GM18951 (cell line): Measurements from ENCODE around the gene EPOP.

Experiments
- POLR2A ChIP-seq: IDR thresholded peaks from 4 replicates; pipeline ENCODE4 v1.6.1; 2011; ENCODE audit warnings: mild to moderate bottlenecking; ENCODE audit not compliant: insufficient read length, insufficient read depth; ENCODE audit errors: extremely low read depth
- in situ Hi-C: fragments of 300-500 bp; cut with MboI; formaldehyde crosslinking; loops from one replicate; pipeline ENCODE4 v1.12.0; 2022; ENCODE audit warnings: low sequenced_read_pairs, mixed read lengths, inconsistent platforms; ENCODE audit not compliant: unreplicated experiment

EPOP gene

DNA sequence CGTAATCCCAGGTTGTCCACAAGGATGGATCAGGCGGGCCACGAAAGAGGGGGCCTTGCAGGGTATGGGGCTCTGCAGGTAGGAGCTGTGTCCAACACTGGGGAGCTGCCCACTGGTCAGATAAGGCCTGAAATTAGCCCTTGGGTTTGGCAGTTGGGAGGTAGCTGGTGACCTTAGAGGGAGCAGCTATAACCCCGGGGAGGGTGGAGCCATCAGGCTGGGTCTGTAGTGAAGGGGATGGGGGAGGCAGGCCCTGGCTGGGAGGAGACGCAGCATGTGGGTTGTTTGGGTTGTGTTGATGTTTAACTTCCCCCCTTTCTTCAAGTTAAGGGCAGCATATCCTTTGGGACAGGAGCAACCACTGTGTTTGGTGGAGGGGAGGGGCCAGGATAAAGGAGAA, 36.2 kb upstream of the EPOP start:
- no peak for TF ChIP-seq POLR2A
- in situ Hi-C loops: no loop called here

DNA sequence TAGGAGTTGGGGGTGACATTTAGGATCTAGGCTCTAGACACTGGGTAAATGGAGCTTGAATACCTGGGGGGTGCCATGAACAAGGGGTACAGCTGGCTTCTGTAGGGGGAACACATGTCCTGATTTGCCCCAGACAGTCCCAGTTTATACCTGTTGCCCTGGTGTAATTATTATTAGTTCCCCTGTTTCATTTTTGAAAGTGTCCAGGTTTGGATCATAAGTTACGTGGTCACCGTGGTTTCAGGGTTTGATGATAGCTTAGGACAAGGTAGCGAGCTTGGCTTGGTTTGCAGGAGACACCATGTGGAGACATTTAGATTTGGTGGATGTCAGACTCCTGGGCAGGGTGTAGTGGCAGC, 35.8 kb upstream of the EPOP start:
- in situ Hi-C loops: no loop called here
- TF ChIP-seq POLR2A: no peak

DNA sequence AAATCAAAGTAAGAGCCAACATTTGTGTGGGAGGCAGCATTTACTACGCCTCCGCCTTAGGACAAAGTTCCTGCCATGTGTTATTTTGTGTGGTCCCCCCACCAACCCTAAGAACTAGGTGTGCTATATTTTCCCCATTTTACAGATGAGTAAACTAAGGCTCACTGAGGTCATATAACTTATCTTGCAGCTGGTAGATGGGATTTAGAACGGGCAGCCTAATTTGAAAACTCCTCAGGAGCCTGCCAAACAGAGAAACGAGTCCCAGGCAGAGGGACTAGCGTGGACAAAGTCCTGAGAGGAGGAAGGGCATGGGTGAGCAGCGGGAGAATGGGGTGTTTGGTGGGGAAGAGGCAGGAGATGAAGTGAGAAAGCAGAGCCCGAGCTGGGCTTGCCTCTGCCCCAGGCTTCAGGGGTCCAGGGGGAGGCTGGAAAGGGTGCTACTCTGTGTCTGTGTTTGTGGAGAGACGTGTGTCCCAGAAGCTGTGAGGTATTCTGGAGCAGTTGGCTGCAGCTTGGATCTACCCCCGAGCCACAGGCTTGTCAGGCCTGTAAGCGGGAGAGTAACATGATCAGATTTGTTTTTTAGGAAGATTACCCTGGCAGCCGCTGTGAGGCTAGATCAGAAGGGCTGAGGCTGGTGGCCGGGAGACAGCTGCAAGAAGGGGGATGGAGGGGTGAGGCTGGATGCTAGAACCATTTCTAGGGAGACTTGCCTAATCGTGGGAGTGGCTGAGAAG, 35.3 kb upstream of the EPOP start:
- TF ChIP-seq POLR2A: no peak
- in situ Hi-C loops: no loop called here

DNA sequence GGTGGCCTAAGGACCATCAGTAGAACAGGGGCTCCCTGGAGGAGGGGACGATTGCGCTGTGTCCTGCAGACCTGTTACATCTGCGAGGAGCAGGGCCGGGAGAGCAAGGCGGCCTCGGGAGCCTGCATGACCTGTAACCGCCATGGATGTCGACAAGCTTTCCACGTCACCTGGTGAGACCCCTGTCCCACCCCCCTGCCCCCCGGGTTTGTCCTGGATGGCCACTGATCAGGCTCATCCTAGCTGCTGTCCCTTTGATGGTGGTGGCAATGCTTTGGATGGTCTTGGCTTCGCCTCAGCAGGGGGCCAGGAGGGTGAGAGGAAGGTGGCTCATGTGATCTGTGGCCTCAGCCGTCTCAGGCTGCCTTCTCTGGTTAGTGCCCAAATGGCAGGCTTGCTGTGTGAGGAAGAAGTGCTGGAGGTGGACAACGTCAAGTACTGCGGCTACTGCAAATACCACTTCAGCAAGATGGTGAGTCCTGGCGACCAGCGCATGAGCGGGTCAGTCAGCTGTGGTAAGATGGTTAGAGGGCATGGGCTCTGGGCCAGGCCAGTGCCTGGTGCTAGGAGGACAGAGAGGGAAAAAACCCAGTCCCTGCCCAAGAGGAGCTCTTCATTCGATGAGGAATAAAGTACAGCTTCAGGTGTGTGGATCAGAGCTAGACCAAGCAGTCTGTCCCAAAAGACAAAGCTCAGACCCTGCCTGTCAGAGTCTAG, 34.5 kb upstream of the EPOP start:
- in situ Hi-C loops: no loop called here
- no peak for TF ChIP-seq POLR2A

DNA sequence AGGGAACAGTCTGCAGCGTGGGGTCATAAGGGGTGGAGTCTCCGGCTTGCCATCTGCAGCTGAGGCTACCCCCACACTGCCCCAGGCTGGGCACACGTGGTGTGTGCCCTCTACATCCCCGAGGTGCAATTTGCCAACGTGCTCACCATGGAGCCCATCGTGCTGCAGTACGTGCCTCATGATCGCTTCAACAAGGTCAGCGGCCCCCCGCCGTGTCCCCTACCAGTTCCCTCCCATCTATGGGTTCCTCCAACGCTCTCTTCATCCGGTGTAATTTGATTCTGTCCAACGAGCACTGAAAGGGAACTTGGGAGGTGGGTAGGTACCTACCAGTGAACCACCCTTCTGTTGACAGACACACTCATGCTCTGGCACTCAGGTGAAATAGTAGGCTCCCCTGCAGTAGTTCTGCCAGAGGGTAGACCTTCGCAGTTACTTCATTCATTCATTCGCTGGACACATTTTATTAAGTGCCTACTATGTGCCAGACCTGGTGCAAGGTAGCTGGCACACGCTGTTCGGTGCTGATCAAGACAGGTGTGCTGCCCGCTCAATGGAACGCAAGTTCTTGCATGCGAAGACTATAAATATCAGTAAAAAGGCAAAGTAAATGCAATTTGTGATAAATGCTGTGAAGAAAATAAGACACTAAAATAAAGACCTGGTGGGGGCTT, 33.1 kb upstream of the EPOP start:
- no peak for TF ChIP-seq POLR2A

DNA sequence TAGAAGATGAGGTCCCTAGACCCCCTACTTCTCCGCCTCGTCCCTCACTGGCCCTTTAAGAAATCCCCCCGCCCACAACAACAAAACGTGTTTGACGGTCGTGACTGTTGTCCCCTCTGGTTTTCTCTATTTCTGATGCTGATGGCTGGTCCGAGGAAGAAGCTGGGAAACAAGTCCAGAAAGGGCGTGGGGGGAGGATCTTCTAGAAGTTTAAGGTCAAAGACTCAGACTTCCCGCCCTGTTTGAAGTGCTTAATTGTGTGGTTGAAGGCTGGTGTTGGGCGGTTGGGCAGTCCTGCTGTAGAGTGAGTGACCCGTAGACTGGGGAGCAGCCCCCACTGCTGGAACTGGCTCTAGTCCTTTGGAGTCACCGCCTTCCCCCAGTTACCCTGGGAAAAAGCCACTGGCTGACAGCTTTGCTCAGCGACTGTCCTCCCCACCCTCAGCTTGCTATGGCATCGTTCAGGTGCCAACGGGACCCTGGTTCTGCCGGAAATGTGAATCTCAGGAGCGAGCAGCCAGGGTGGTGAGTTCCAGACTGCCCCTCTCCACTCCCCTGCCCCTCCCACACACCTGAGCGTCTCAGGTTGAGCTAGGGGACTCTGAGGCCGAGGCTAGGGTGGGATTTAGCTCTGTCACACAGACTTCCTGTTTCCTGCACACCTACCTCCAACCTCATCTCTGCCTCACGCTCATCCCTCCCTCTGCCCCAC, 31.9 kb upstream of the EPOP start:
- TF ChIP-seq POLR2A: no peak
- in situ Hi-C loops: no loop called here

More for the DNA sequence above, 33.1 kb upstream of the EPOP start:
- in situ Hi-C loops: no loop called here

DNA sequence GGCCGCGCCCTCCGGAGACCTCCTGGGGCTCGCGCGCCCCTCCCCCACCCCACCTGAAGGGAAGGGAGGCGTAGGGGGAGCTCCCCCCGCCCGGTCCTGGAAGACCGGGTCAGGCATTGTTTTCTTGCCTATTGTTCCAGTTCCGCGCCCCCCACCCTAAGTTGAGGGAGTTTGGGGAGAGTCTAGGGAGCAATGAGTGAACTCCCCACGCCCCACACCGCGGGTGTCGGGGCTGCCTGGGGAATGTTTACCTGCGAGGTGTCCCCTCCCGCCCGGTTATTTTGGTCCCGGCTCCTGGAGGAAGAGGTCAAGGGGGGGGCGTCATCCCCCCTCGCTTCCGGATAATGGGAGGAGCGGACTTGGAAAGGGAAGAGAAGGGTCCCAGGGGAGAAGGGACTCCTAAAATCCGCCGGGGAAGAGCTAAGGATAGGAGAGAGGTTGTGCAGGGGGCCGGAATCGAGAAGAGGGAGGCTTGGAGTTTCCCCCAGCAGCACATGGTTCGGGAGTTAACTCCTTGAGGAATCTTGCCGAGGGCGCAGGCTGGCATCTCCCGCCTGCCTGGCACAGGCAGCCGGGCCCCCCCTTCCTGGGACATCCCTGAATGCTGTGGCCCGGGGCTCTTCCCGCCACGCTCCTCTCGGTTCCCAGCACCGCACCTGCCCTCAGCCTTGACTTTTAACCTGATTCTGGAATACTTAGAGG, 31.2 kb upstream of the EPOP start:
- no peak for TF ChIP-seq POLR2A

DNA sequence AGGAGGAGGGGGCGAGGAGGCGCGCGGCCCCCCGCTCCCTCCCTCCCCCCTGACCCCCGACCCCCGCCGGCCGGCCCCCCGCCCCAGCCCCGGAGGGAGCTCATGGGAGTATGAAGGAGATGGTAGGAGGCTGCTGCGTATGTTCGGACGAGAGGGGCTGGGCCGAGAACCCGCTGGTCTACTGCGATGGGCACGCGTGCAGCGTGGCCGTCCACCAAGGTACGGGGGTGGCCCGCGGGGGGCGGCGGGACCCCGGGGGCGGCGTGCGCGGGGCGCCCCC, 30.7 kb upstream of the EPOP start:
- TF ChIP-seq POLR2A: no peak
- in situ Hi-C loops: no loop called here

More for the DNA sequence above, 31.2 kb upstream of the EPOP start:
- in situ Hi-C loops: no loop called here

DNA sequence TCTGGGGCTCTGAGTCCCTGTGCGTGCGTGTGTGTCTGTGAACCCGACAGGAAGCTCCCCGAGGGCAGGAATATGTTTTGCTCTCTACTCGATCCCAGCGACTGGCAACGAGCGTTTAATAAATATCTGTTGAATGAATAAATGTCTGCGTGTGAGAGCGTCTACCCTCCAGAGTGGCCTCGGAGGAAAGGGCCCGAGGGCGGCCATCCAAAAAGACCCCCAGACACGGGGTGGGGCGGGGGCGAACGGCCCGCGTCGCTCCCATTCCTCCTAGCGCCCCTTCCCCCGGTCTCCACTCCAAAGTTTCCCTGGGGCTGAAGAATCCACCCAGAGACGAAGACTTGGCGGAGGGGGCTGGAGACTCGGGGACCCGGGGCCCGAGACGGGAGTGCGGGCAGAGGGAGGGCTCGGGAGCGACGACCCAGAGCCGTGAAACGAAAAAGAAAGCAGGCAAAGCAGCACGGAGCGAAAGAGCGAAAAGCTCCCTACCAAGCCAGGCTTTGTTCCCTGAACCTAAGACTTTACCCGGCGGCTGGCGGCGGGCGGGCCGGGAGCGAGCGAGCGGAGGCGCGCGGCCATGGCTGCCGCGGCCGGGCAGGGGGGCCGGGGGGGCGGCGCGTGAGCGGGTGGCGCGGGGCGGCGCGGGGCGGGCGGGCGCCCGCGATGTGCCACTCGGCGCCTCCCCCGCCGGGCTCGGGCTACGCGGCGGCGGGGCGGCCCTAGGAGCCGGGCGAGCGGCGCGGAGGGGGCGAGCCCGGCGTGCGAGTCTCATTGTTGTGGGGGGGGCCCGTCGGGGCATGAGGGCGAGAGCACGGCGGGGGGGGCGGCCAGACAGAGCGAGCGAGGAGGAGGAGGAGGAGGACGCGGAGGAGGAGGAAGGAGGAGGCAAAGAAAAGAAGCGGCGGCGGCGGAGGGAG, 30.1 kb upstream of the EPOP start, which contains the start of gene MLLT6:
TSS of gene MLLT6 (plus strand) at position 668 of the 917 bp plus-strand sequence. CDS start 360 bp downstream, outside the sequence.
- TF ChIP-seq POLR2A: peak; percentile 59
- in situ Hi-C loops: no loop called here

DNA sequence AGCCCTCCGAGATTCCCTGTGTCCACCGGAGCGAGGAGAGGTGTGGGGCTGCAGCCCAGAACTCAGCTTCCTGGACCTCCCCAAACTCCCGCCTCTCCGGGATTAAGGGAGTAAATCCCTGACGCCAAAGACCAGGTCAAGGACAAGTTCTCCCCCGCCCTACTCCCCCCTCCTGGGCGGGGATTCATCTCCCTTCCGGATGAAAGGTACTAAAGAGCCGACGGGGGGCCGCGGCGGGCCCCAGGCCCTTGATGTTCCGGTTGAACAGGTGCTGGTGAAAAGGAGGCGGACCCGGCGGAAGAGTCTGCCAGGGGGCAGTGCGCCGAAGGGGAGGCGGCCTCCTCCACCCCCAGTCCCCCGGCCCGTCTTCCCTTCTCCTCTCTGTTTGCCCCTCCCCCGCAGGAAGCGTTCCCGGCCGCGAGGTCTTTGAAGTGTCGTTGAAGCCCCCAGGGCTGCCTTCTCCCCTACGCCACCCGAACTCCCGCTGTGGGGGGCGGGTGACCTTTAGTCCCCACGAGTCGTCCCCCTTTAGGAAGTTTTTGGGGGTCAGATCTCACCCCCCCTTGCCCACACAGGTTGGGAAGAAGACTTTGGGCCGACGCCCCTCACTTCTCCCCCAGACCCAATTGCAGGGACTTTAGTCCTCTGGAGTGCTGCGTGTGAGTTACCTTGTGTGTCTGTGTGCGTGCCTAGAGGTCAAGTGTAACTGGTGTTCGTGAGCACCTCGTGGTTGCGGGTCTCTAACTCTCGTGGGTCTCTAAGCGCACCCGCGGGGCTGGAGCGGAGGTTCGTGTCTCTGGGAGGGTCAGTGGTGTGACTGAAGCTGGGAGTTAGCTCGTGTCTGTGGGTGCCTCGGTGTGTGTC, 29.2 kb upstream of the EPOP start:
- in situ Hi-C loops: no loop called here
- peak; percentile 65 for TF ChIP-seq POLR2A

DNA sequence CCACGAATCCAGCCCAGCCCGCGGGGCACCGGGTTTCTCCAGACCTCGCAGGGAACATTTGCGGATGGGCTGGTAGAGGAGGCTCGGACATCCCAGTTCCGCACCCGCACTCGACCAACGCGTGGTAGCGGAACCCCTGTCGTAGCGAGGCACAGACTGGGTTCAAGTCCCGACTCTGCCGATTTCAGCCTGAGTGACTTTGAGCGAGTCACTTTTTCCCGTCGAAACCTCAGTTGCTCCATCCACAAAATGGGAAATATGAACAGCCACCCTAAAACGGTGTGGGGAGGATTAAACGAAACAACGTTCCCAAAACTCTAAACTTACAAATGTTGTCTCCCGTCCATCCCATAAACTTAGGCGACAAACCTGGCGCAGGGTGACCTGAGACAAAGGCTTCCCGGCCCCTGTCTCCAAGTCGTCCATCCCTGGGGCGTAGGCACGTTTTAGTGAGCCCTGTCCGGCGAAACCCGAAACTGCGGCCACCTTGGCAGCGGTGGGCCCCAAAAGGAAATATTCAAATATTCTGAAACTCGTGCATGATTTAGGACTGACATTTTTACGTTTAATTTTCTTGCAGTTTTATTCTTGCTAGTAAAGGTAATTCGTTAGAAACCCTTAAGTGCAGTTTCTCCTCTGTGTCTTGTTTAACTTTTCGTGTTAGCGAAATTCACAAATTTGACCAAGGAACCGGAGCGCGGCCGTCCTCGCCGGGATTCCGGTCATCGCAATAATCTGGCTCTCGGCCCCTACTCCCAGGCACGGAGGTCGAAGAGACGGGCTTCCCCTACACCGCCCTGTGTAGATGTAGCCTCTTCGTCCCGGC, 28.4 kb upstream of the EPOP start:
- in situ Hi-C loops: no loop called here
- peak; percentile 53 for TF ChIP-seq POLR2A
